GM04503 (cell line): ENCODE measurements around the gene PTPN14.
A peak's percentile ranks its signal among the peaks of the same experiment; 100 is the strongest.

ENCODE experiments used
- DNase-seq: peaks from one replicate; pipeline ENCODE4 v3.0.0-alpha.2; 2012; ENCODE audit warnings: low read depth

The PTPN14 gene

DNA sequence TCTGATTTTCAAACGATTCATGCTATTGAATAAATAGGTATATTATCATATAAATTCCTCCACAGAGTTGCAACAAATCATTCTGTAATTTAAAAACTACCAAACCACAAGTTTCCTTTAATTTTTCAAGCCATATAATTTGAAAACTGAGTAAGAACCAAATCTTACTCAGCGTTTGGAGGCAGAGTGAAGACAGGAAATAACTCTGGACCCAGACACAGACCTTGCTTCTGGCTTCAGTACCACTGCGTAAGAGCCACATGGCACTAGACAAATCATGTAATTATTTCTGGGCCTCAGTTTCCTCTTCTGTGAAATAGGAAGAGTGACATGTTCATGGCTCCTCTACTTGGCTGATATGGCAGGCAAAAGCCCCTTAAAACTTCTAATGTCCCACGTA, 188.0 kb downstream of the PTPN14 start:
- no peak for DNase-seq

DNA sequence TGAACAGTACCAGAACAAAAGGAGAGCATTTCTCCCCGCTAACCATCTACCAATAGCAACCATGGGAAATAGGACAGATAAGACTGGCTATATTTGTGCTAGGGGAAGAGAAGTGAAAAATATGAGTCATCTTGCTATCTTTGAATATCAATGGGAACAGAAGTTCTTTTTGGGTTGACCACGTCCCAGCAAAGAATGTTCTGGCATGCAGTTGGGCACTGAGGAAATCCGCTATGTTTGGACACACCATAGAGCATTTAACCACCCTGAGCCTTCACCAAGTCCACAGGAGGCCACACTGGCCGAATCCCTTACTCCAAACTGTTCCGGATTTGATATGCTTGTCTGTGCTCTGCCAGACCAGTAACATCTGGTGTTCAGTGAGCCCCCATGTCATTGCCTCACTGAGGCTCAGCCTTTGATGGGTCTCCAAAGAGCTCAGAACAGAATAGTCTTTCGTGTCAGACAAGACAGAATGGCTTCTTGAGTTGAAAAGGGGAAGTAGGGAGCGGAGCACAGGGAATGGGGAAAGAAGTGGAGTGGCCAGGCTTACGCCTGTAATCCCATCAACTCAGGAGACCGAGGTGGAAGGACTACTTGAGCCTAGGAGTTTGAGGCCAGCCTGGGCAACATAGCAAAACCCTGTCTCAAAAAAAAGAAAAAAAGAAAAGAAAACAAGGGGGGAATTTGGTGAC, 189.1 kb downstream of the PTPN14 start:
- no peak for DNase-seq

DNA sequence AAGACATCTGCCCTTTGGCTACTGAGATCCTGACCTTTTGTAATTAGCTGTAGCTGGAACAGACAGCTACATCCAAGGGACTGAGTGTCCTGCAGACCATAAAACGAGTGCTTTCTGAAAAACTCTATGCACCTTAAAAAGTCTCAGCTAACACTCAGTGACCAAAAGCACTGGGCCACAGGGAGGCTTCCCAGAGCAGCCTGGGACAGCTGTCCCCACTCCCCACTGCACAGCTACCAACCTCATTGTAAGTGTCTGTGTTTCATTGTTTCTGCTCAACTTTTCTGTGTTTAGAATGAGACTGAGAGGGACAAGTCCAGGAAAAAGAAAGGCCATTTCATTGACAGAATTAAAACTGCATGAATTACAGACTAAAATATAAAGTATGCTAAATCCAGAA, 189.8 kb downstream of the PTPN14 start:
- no peak for DNase-seq

DNA sequence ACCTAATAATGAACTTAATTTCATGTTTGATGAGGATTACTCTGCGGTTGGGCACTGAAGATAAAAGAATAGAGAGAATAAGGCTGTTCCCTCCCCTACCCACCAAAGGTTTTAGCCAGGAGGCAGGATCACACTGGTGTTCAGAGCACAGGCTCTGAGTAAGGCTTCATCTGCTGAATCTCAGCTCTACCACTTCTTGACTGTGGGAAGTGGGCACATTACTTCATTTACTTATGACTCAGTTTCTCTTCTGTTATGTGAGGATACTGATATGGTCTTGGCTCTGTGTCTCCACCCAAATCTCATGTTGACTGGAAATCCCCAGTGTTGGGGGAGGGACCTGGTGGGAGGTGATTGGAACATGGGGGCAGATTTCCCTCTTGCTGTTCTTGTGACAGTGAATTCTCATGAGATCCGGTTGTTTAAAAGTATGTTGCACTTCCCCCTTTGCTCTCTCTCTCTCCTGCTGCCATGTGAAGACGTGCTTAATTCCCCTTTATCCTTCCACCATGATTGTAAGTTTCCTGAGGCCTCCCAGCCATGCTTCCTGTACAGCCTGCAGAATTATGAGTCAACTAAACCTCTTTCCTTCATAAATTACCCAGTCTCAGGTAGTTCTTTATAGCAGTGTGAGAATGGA, 190.8 kb downstream of the PTPN14 start:
- no peak for DNase-seq

DNA sequence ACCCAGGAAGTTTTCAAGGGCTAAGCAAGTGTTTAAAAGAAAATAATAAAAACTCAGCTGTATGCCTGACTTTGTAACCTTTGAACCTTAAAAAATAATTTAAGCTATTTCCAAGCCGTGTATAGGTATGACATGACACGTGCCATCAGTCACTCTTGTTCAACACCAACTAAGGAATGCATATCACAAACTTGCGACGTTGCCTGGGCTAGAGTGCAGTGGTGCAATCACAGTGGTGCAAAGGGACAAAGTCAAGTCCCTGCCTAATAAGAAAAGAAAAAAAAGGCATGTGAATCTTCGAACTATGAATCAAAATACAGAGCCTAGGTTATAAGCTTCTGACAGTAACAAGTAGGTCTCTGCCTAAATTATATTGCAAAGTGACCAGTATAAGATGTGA, 191.3 kb downstream of the PTPN14 start:
- DNase-seq: no peak

DNA sequence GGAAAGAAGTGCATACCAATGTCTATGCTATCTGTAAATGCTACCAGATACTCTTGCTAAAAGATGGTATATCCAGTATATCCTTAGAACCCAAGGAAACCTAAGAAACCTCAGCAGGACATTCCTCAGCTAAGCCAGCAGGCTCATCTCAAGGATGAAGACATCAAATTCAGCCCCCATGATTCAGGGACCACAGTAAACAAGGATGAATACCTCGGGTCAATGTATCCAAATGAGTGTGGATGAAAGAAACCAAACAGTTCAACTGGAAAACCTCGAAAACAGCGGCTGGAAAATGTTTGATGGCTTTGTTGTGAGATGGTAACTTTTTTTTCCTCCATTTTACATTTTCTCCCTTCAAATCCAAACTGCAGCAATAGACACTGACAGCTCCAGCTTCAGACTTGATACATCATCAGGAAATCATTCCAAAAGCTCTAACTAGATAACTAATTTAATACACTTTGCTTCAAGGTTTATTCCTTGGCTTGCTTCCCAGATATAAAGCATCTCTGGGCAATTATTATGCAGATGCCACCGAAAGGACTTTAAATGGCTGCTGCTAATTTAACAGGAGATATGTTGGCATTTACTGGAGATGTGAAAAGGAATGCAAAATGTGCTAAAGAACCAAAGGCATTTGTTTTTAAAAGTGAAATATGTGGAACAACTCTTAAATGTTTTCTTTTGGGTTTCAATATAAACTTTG, 196.8 kb downstream of the PTPN14 start:
- DNase-seq: no peak

DNA sequence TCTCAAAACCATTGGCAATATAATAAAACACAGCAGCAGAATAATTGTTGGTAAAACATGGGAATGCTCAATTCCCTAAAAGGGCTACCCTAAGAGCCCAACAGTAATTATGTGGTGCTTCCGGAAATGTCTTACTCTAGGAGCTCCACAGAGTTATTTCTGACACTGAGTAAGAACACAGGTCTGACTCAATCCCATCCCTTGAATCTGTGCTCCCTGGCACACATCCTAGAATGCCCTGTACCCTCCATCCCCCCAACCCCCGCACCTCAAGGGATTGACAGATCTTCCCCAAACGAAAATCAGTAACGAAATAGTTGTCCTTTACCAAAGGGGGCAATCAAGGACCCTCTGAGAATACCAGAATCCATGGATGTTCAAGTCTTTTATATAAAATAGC, 198.6 kb downstream of the PTPN14 start:
- DNase-seq: no peak

DNA sequence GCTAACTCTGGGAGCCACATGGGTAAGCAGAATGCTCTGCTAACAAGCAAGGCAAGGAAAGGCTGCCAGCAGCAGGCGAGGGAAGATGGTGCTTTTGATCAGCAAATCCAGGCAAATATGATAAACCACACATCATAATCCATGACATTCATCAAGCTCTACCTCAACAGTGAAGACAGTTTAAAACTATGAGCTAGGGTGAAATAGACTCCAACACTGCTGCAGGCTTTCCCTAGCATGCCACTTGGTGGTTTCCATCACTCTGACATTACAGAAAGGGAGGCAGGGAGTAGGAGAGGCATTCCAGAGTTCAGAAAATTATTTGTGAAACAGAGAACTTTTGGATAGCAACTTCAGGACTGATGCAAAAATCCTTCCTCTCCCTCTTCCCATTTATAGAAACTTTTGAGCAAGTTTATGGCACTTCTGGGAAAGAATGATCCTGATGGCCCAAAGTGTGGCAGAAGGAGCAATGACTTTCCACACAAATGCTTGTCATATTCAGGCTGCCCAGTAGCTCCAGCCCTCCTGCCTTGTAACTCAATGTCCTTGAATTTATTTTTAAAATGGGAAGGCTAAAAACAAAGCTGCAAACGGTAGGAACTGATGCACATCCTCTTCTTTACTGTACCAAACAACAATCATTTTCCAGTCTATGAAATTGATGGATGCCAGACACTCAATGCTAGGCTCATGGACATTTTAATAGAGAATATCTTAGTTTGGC, 199.7 kb downstream of the PTPN14 start:
- no peak for DNase-seq

DNA sequence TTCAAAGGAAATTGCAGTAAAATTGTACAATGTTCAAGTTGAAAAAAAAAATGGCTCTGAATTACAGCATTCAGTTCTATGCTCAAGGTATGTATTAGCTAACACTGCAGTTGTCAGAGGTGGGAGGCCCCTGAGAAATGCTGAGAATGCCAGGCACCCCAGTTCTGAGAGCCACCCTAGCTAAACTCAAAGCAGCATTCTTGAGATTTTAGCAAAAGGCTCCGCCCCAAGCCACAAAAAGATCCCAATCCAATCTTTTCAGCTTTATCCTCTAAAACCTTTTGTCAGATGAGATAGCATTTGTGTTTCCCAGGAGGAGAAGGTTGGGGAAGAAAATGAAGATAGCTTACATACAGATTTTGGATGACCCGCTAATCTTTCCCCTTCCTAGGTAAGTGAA, 201.6 kb downstream of the PTPN14 start:
- no peak for DNase-seq

DNA sequence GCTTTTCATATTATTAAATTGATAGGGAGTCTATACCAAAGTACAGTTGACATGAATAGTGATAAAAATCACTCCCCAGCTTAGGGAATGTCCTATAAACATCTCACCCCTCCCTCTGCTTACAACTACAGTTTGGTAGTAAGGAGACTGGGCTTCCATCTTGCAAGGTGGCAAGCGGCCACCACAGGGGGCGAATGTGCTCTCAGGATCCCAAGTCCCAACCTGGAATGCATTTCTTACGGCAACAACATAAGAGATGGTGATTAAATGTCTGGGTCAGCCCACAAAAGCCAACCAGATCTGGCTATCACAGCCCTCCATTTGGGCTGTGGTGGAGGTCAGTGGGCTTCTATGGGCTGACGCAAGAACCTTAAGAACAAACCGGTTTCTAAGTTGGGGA, 202.4 kb downstream of the PTPN14 start:
- no peak for DNase-seq

DNA sequence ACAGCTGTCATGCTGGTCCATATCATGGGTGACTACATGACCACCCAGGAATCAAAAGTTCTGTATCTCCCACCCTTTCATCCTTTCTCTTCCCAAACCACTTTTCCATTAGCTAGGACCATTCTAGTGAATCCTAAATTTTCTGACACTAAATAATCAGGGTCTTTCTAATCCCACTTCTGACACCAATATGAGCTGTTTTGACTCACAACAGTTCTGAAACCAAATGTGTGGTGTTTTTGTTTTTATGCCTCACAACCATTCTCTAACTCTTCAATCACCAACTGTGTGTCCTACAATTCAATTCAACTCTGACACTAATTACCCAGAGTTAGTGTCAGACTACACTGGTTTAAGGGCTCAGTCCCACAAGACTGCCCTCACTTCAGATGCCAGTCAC, 206.5 kb downstream of the PTPN14 start:
- DNase-seq: no peak

DNA sequence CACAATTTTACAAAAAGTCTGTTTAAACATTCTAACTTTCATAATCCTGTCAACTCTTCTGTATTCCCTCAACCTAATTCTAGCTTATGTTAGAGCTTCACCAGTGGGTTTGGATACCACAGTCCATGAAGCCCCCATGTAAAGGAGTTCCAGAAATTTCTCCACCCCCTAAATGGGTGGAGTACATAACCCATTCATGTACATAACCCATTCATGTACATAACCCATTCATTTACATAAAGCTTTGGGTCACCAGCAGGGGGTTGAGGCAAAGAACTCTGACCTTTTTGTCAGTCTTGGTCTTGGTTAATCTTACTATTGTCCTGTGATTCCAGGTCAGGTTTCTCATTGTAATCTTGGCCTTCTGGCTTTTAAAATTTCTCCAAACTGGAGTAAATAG, 208.9 kb downstream of the PTPN14 start:
- no peak for DNase-seq

DNA sequence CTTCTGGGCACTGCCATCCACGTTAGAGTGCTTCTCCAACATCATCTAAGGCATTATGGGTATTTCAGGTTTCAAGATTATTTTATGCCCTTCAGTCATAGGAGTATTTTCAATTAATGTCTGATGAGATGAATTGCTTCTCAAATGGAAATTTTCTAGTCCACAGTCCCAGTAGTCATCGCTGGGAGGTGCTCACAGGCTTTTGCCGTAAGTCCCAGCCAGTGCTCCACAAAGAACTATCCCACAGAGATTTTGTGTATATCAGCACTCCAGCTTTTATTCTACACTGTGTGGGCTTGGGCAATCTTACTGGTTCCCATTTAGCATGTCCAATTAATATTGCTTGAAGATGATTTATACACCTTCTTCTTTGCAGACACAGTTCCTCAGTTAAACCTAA, 209.5 kb downstream of the PTPN14 start:
- DNase-seq: no peak

DNA sequence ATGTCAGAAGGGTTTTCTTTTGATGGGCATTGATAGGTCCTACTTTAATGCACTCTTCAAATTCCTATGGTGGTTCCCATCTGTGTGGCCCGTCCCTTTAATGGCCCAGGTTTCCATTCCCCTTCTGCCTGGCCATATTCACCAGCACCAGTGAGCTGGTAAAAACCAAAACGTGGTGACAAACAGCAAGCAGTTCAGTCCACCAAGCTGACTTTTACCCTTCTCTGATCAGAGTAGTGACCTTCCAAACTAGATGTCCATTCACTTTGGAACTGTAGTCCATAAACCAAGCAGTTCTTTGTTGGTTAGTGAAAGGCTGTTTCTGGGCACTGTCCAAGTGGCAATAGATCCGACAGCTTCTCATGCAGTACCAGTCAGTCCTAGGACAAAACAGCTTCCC, 209.9 kb downstream of the PTPN14 start:
- DNase-seq: no peak

DNA sequence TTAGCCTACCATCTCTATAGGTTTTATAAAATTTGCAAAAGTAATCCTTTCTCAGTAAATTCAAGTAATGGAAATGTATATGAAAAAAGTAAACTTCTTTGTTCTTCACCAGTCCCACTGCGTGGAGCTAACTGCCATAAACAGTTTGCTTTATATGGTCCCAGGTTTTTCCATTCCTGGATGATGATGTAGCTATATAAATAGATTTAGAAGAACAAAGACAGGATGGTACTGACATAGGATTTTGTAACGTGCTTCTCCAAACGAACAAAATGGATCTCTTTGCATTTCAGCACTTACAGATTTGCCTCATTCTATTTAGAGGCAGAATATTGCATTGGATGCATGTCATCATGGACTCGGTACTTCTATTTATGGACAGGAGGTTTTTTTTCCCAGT, 213.2 kb downstream of the PTPN14 start:
- DNase-seq: no peak

DNA sequence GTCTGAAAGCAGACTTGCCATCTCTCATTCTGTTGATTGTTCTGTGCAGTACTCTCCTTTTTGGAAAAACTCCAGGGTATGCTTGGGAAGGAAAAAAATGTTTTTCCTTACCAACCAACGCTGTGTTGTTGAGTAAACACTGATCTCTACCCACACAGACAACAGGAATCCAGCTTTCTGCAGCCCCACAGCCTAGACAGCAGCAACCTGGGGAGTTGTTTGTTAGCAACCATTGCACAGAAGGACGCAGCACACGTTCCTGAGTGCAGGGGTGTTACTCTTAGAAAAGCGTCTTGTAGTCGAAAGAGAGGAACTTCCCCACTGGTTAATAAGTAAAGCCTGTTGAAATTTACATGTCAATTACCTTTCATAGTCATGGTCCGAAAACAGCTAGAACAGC, 213.9 kb downstream of the PTPN14 start:
- DNase-seq: peak; percentile 91

DNA sequence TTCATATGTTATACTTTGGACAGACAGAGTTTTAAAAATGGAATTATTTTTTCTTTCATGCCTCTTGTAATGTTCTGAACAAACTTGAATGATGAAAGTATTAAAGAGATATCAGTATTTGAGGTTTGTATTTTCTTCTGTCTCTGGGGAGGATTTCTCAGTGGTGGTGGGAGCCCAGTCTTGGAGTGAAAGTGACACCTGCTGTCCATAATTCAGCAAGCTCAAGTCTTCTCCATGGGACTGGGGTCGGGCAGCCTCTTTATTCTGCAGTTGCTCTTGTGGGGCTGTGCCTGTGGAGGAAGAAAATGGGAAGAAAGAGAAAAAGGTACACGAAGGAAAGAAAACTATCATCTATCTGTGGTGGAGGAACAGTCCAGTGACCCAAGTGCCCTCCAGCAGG, 214.4 kb downstream of the PTPN14 start:
- no peak for DNase-seq

DNA sequence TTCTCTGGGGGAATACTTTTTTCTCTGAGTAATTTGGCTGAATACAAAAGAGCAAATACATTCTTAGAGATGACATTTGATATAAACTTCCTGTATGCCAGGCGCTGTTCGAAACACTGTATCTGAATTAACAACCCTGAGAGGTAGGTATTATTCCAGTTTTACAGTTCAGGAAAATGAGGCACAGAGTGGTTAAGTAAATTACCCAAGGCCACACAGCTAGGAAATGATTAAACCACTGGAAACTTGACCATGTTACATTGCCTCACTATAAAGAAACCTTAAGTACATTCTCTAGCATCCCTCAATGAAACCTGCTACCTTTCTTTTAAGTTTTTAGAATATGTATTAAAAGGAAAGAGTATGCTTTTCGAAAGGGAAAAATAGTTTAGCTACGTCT, 215.8 kb downstream of the PTPN14 start:
- DNase-seq: no peak

DNA sequence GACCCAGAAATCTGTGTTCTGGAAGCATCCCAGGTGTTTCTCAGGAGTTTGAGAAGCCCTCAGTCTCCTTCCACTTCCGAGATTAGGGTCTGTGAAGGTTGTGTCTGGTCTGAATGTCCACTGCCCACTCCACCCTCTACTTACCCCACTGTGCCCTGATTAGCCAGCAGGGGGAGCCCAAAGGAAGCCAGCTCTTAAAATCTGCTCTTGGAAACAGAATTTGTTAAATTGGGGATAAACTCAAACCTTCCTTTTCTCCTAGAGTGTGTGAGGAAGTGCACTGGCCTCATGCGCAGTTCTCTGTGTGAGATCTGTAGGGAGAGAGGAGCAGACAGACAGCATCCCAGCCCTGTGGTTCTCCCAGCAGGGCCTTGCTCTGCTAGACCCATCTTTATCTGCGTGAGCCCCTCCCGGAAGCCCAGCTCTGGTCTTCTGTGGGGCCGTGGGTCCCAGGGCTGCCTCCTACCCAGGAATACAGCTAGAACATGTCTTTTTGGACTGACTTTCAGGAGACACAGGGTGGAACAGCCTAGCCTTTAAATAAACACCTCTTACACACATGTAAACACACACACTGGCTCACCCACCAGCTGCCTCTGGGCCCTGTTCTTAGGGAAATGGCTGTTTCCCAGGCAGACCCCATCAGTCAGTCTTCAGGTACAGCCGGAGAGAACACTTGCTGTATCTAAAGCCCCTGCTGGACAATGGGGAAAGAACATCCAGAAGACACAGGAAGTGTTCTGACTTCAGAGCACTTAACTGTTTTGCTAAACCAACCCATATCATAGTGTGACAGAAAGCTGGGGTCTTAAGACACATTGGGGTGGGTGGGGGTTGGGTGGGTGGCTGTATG, 218.2 kb downstream of the PTPN14 start:
- no peak for DNase-seq

DNA sequence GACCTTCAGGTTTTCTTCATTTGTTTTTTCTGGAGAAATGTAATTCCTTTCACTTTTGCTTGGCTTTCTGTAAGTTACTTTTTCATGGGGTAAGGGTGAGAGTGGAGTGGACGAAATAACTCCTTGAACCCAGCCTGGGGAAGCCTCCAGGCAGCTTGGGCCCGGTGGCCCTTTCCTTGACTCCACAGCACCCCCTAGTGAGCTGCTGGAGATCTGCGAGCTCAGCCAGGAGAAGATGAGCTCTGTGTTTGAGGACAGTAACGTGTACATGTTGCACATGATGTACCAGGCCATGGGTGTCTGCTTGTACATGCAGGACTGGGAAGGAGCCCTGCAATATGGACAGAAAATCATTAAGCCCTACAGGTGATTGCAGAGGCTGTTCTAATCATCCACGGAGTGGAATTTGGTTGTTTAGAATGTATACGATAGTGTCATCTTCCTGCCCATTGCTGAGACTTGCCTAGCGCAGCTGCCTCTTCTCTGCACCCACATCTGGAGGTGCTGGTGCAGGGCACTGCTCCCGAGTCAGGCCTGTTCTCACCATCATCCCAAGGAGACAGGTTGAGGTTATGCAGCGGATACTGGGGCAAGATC, 219.5 kb downstream of the PTPN14 start:
- no peak for DNase-seq

DNA sequence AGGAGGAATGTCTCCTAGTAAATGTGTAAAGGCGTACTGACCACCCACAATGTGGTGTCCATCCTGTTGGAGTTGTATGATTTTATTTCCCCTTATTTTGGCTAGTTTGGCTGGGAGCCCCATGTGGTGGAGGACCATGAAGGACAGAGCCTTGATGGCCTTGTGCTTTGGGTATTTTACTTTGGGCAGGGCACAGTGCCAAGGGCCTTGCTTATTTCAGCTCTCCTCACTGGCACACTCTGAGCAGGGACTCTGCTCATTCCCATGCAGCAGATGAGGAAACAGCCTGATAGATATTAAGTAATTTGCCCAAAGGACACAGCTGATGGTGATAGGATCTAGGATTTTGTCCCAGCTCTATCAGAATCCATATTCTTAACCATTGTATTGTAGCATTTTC, 220.2 kb downstream of the PTPN14 start:
- DNase-seq: no peak

DNA sequence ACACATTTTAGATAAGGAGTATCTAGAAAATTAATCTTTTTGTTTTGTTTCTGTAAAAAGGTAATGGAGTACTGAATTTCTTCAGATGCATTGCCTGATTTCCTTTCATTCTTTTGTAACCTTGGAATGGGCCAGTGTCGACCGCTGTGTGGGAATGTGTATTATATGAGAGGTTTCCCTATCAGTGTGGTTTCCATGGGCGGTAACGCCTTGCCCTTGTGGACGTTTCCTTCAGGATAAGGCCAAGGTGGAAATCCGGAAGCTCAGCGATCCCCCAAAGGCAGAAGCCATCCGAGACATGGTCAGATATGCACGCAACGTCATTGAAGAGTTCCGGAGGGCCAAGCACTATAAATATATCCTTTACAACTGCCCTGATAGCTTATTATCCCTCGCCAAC, 220.7 kb downstream of the PTPN14 start:
- no peak for DNase-seq
